Activated naive CD4-positive, alpha-beta T cell treated with anti-CD3 and anti-CD28 coated beads for 36 hours (primary cell): ENCODE measurements around the gene FCSK. TPM values are rescaled to one million over a fixed set of nuclear protein-coding genes. Genes with fewer than 3 reads are reported as not detected.

ENCODE experiments used
- CTCF ChIA-PET: fragments of 350-600 bp; sonication (Branson Sonifier 250); formaldehyde crosslinking; loops from one replicate; lab custom pipeline; 2021; ENCODE audit warnings: antibody characterized with exemption; lab: Charles Lee
- DNase-seq: peaks from one replicate; pipeline ENCODE4 v3.0.0-alpha.2; 2020
- H3K27ac Mint-ChIP-seq: one replicate; pipeline ENCODE4 v1.8.0; 2021; ENCODE audit warnings: mild to moderate bottlenecking, mixed read lengths
- H3K27me3 Mint-ChIP-seq: one replicate; pipeline ENCODE4 v1.8.0; 2021; ENCODE audit warnings: low read depth, mixed read lengths
- H3K36me3 Mint-ChIP-seq: one replicate; pipeline ENCODE4 v1.8.0; 2021; ENCODE audit warnings: low read depth, mixed read lengths
- H3K4me1 Mint-ChIP-seq: one replicate; pipeline ENCODE4 v1.8.0; 2021; ENCODE audit warnings: low read depth, mixed read lengths
- H3K4me3 Mint-ChIP-seq: one replicate; pipeline ENCODE4 v1.8.0; 2021; ENCODE audit warnings: mild to moderate bottlenecking, moderate library complexity, mixed read lengths
- H3K9me3 Mint-ChIP-seq: one replicate; pipeline ENCODE4 v1.8.0; 2021; ENCODE audit warnings: mixed read lengths
- intact Hi-C: fragments of 100-400 bp; cut with micrococcal nuclease; formaldehyde crosslinking; loops from one replicate; pipeline ENCODE4 v1.15.1; 2023
- total RNA-seq, 2 experiments: library from RNA; stranded (reverse); gene quantifications; one replicate each; pipeline ENCODE4 v1.2.3, GENCODE V29; 2021

Gene FCSK
- total RNA-seq, 2 experiments from 2014 or later: 12.2 to 12.6 TPM

DNA sequence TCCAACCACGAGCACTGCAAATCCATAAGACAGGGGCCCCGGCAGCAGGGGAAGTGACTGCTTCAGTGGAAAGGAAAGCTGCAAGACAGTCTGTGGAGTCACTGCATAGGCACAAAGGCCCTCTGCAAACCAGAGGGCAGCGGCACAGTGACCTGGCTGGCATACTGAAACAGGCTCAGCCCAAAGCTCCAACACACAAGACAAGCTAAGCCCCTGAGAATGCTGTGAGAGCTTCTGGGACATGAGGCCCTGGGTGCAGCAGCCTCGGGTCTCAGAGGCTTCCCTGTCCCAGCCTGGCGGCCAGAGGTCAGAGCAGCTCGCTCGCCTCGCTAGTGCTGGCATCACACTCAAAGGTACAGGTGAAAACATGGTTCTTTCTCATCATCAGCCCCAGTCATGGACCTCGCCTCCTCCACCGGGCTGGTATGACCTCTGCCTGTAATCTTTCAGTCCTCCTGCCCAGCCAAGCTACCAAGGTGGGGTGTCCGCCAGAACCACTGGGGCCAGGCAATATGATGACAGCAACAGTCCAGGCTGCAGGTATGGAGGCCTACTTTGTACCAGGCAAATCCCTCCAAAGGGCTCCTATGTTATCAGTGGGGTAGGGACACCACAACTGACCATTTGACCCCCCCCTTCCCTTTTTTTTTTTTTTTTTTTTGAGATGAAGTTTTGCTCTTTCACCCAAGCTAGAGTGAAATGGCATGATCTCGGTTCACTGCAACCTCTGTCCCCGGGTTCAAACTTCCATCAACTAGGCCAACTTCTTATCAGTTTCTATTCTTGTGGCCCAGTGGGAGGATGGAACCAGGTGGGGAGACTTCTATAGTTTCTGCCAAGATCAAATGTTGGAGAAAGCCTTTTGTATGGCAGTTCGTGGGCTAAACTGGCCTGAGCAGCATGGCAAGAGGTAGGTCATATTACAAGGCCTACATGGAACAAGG is 34.7 kb upstream of the FCSK start:
- Mint-ChIP-seq H3K27me3 (no peaks in the 10 kb centered on the region), H3K9me3 (no peaks in the 10 kb centered on the region), H3K36me3 (no peaks in the 10 kb centered on the region), H3K27ac (no peak overlapping the region), H3K4me1 (peaks cover 39% of the 10 kb centered on the region), H3K4me3 (no peak overlapping the region)
- DNase-seq: no peak
- intact Hi-C loops: no loop called here
- CTCF ChIA-PET: interaction anchor here (3.9 kb wide), 1 partner anchor 19 kb away, joined by 10 read pairs; the partner anchor contains the start of gene ST3GAL2

DNA sequence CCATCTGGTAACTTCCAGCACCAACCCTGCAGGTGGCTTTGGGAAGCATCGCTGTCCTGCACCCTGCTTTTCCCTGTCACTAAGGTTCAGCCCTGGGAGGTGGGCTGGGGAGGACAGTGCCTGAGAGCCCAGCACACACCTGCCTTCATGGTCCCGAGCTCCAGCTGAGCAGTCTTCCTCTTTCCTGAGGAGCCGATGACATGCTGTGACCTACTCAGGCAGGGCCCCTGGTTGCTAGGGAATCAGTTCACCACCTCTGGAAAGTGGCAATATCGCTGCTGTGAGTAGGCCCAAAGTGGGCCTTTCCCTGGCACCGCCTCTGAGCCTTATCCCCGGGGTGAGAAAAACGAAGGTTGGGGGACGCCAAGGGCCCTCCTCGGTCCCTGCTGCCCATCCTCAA is 33.4 kb upstream of the FCSK start:
- H3K27me3 Mint-ChIP-seq: no peaks in the 10 kb centered on the region
- H3K4me1 Mint-ChIP-seq: peaks cover 41% of the 10 kb centered on the region
- CTCF ChIA-PET: no interaction called here
- no peak overlapping the region for H3K4me3 Mint-ChIP-seq
- no peaks in the 10 kb centered on the region for H3K9me3 Mint-ChIP-seq
- no peak overlapping the region for H3K27ac Mint-ChIP-seq
- intact Hi-C loops: no loop called here
- no peak for DNase-seq
- peaks cover 2% of the 10 kb centered on the region for H3K36me3 Mint-ChIP-seq

DNA sequence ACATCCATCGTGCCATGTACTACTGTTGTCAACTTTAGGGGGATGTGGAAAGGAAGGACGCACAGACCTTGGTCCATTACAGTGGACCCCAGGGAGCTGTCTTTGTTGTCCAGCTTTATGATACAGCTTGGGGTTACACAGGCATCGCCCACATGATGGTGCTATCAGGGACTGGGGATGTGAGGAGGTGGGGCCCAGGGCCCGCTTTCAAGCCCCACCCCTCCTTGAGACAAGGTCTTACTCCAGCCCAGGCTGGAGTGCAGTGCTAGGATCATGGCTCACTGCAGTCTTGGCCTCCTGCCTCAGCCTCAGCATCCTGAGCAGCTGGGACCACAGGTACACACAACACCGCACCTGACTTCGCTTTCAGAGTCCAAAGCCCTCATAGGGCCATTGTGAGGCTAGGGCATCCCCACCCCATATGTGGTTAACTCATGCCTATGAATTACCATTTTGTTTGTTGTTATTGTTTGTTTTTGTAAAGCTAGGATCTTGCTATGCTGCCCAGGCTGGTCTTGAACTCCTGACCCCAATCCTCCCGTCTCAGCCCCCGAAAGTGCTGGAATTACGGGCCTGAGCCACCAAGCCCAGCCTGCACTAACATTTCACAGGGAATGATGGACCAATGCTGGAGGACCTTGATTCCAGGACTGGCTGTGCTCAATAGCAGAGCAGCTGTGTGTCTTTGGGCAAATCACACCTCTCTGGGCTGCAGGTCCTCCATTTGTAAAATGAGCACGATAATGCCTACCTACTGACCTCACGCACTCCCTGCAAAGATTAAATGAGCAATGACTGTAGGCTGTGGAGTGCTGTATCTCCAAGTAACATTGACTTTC is 32.7 kb upstream of the FCSK start:
- DNase-seq: no peak
- Mint-ChIP-seq H3K9me3 (no peaks in the 10 kb centered on the region), H3K4me1 (peaks cover 41% of the 10 kb centered on the region), H3K36me3 (peaks cover 2% of the 10 kb centered on the region), H3K27me3 (no peaks in the 10 kb centered on the region), H3K4me3 (no peak overlapping the region), H3K27ac (no peak overlapping the region)
- intact Hi-C loops: no loop called here
- CTCF ChIA-PET: interaction anchor here (0.6 kb wide), 1 partner anchor 21 kb away, joined by 7 read pairs; no protein-coding TSS in a partner anchor

GRCh38 chr16:70422543-70422942 is 31.9 kb upstream of the FCSK start:
- Mint-ChIP-seq H3K4me3 (no peak overlapping the region), H3K27me3 (no peaks in the 10 kb centered on the region), H3K9me3 (no peaks in the 10 kb centered on the region), H3K36me3 (peaks cover 2% of the 10 kb centered on the region), H3K27ac (no peak overlapping the region), H3K4me1 (peaks cover 42% of the 10 kb centered on the region)
- CTCF ChIA-PET: interaction anchor here (0.6 to 0.7 kb wide), 2 partner anchors 10 to 341 kb away, joined by 3 read pairs; no protein-coding TSS in a partner anchor
- no peak for DNase-seq
- intact Hi-C loops: no loop called here

- intact Hi-C loops: loop anchor here (1.0 kb wide), 1 partner anchor 9 kb away; no protein-coding TSS in a partner anchor
- H3K36me3 Mint-ChIP-seq: peaks cover 2% of the 10 kb centered on the region
- no peak for DNase-seq
- H3K27ac Mint-ChIP-seq: no peak overlapping the region
- peaks cover 57% of the 10 kb centered on the region for H3K4me1 Mint-ChIP-seq
- H3K4me3 Mint-ChIP-seq: no peak overlapping the region
- CTCF ChIA-PET: interaction anchor here (1.0 kb wide), 1 partner anchor 19 kb away, joined by 4 read pairs; no protein-coding TSS in a partner anchor
- H3K9me3 Mint-ChIP-seq: no peaks in the 10 kb centered on the region
- no peaks in the 10 kb centered on the region for H3K27me3 Mint-ChIP-seq
These were observed 26.6 kb upstream of the FCSK start for GRCh38 chr16:70427786-70428177.

DNA sequence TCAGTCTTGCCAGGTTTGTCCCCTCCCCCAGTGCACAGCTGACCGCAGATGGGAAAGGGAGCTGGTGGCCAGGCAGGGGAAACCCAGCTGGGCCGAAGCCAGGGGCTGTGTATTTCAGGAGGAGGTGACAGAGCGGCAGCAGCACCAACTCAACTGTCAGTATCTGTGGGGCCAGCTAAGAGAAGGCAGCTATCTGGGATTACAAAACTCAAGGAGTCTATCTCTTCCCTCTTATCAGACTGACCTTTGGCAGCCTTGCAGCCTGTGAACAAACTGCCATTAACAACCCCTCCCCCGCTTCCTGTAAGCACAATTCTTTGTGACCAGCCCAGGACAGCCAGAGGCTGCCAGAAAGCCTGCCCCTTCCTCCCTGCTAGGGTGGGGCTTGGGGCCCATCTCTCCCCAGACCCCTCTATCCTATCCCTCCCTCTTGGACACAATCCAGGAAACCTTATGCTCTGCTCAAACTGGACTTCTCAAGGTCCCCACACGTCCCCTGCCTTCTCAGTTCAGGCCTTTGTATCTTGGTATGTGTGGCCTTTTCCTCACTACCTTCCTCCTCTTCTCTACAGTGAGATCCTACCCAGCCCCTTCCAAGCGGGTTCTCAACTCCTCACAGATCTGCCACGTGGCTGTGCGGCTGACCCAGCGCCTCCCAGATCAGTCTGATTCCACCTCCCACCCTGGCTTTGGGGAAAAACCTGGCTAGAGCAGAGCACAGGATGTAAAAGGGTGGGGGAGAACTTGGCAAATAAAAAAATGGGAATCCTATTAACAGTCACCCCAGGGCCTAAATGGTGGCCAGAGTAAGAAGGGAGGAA is 26.0 kb upstream of the FCSK start:
- Mint-ChIP-seq H3K9me3 (no peaks in the 10 kb centered on the region), H3K27me3 (no peaks in the 10 kb centered on the region), H3K27ac (peak overlapping the region; percentile 62), H3K36me3 (peaks cover 2% of the 10 kb centered on the region), H3K4me1 (peaks cover 60% of the 10 kb centered on the region), H3K4me3 (no peak overlapping the region)
- CTCF ChIA-PET: interaction anchor here (1.0 kb wide), 1 partner anchor 20 kb away, joined by 4 read pairs; no protein-coding TSS in a partner anchor
- intact Hi-C loops: loop anchor here (1.0 kb wide), 1 partner anchor 10 kb away; no protein-coding TSS in a partner anchor
- DNase-seq: peak; percentile 82

DNA sequence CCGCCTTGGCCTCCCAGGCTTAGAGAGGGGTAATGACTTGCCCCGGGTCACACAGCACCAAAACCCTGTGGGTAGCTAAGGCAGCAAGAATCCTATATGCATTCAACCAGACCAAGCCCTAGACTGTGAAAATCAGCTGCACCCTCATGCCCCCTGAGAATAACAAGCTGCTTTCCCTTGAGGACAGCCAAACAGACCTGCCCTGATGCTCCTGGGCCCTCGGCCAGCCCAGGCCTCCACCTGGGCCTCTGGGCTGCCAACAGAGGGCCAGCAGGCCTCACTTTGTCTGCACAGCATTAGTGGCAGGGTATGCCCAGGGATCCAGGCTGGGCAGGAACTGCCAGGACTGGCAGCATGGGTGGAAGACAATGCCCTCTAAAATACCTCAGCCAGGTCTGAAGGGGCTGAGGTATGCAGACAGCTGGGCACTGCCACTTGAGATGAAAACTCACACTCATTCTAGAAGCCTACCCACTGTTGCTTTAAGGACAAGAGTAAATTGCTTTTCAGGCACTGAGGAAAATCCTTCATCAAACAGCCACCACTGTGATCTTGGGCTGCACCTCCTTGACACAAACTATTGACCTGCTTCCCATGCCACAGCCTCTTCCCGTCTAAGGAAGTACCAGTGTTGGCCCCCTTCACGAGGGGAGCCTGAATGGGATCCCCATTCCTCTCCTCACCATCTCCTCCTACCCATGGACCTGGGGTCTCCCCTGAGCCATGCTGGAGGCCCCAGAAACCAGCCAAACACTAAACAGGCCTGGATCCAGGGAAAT is 24.3 kb upstream of the FCSK start:
- Mint-ChIP-seq H3K27ac (peak overlapping the region; percentile 90), H3K4me1 (peaks cover 68% of the 10 kb centered on the region), H3K4me3 (peak overlapping the region; percentile 20), H3K27me3 (no peaks in the 10 kb centered on the region), H3K36me3 (peaks cover 2% of the 10 kb centered on the region), H3K9me3 (no peaks in the 10 kb centered on the region)
- no peak for DNase-seq
- intact Hi-C loops: loop anchor here (1.0 to 2.0 kb wide), 3 partner anchors 26 to 49 kb away; no protein-coding TSS in a partner anchor
- CTCF ChIA-PET: no interaction called here

GRCh38 chr16:70430667-70431536 is 23.5 kb upstream of the FCSK start:
- H3K36me3 Mint-ChIP-seq: no peaks in the 10 kb centered on the region
- peak overlapping the region; percentile 20 for H3K4me3 Mint-ChIP-seq
- intact Hi-C loops: loop anchor here (1.0 to 2.0 kb wide), 4 partner anchors 8 to 50 kb away; partner anchors contain the start of gene ST3GAL2
- CTCF ChIA-PET: no interaction called here
- H3K4me1 Mint-ChIP-seq: peaks cover 67% of the 10 kb centered on the region
- H3K9me3 Mint-ChIP-seq: no peaks in the 10 kb centered on the region
- peak overlapping the region; percentile 90 for H3K27ac Mint-ChIP-seq
- DNase-seq: peak; percentile 82
- H3K27me3 Mint-ChIP-seq: no peaks in the 10 kb centered on the region

GRCh38 chr16:70432356-70432722 is 22.1 kb upstream of the FCSK start:
- CTCF ChIA-PET: interaction anchor here (0.6 kb wide), 1 partner anchor 74 kb away, joined by 3 read pairs; no protein-coding TSS in a partner anchor
- no peak overlapping the region for H3K27ac Mint-ChIP-seq
- no peaks in the 10 kb centered on the region for H3K27me3 Mint-ChIP-seq
- DNase-seq: no peak
- H3K4me3 Mint-ChIP-seq: no peak overlapping the region
- H3K9me3 Mint-ChIP-seq: no peaks in the 10 kb centered on the region
- intact Hi-C loops: no loop called here
- H3K36me3 Mint-ChIP-seq: no peaks in the 10 kb centered on the region
- H3K4me1 Mint-ChIP-seq: peaks cover 74% of the 10 kb centered on the region

- no peak overlapping the region for H3K27ac Mint-ChIP-seq
- CTCF ChIA-PET: interaction anchor here (0.5 to 0.6 kb wide), 3 partner anchors 37 to 106 kb away, joined by 3 to 4 read pairs (median 3); no protein-coding TSS in a partner anchor
These were observed 21.5 kb upstream of the FCSK start for GRCh38 chr16:70432723-70433457.

More at GRCh38 chr16:70432723-70433457, 21.5 kb upstream of the FCSK start:
- no peak for DNase-seq
- Mint-ChIP-seq H3K9me3 (no peaks in the 10 kb centered on the region), H3K4me3 (no peak overlapping the region), H3K27me3 (no peaks in the 10 kb centered on the region), H3K36me3 (no peaks in the 10 kb centered on the region), H3K4me1 (peaks cover 76% of the 10 kb centered on the region)
- intact Hi-C loops: no loop called here
